GM18951 (cell line): Measurements from ENCODE around the gene POC5.
"Not testable (repeated sequence)": the region's sequence is repeated elsewhere in the genome, so short reads cannot be mapped to it uniquely, and the experiment has no call there.

Source experiments
- POLR2A ChIP-seq: IDR thresholded peaks from 4 replicates; pipeline ENCODE4 v1.6.1; 2011; ENCODE audit warnings: mild to moderate bottlenecking; ENCODE audit not compliant: insufficient read length, insufficient read depth; ENCODE audit errors: extremely low read depth
- in situ Hi-C: fragments of 300-500 bp; cut with MboI; formaldehyde crosslinking; loops from one replicate; pipeline ENCODE4 v1.12.0; 2022; ENCODE audit warnings: low sequenced_read_pairs, mixed read lengths, inconsistent platforms; ENCODE audit not compliant: unreplicated experiment

POC5 gene

GRCh38 chr5:75717082-75717922 lies at the start of gene POC5:
POC5 (minus strand) TSS chr5:75717437; CDS start chr5:75712937, 4,500 bp downstream.
- peak; percentile 91 for TF ChIP-seq POLR2A
- in situ Hi-C loops = no loop called here

GRCh38 chr5:75758116-75758515 lies 40.9 kb upstream of the POC5 start:
- no peak for TF ChIP-seq POLR2A
- in situ Hi-C loops = no loop called here

DNA sequence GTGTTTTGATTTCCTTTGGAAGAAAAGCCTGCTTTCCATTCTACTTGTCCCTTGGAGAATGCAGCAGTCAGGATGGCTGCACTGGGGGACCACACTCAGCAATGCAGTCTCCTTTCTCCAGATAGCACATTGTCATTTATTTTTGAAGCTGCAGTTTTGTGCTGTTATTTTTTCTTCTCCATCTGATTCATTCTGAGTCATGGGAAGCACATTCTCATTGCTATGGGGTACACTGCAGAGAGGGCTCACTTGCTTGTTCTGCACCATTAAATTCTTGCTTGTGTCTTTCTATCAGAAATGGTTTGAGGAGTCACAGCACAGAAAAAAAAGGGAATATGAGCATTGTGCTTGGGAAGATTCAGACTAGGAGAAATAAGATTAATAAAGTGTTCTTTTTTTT lies 39.7 kb upstream of the POC5 start:
- no peak for TF ChIP-seq POLR2A
- in situ Hi-C loops = no loop called here

- in situ Hi-C loops = no loop called here
- no peak for TF ChIP-seq POLR2A
These were observed 39.0 kb upstream of the POC5 start for GRCh38 chr5:75756211-75756610.

- in situ Hi-C loops = no loop called here
These were observed 35.9 kb upstream of the POC5 start for GRCh38 chr5:75753182-75753581.

DNA sequence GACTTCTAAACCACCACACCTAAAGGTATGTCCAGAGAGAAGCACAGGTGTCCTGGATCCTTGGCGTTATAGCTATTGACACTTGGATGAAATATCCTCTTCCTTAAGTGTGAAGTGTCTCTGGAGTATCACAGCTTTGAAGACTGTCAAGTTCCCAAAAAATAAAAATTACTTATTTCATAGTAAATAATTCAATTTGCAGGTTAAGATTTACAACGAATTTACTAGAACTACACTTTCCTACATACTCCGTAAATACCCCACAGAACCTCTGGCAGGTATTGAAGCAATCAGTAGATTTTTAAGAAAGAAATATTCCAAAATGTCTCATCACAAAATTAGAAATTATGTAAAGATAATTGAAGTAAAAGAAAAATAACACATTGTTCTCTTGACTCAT lies 27.1 kb upstream of the POC5 start:
- no peak for TF ChIP-seq POLR2A
- in situ Hi-C loops = no loop called here

More at GRCh38 chr5:75753182-75753581, 35.9 kb upstream of the POC5 start:
- TF ChIP-seq POLR2A = no peak

- in situ Hi-C loops = no loop called here
- TF ChIP-seq POLR2A = no peak
These were observed 19.0 kb upstream of the POC5 start for GRCh38 chr5:75736273-75736672.

DNA sequence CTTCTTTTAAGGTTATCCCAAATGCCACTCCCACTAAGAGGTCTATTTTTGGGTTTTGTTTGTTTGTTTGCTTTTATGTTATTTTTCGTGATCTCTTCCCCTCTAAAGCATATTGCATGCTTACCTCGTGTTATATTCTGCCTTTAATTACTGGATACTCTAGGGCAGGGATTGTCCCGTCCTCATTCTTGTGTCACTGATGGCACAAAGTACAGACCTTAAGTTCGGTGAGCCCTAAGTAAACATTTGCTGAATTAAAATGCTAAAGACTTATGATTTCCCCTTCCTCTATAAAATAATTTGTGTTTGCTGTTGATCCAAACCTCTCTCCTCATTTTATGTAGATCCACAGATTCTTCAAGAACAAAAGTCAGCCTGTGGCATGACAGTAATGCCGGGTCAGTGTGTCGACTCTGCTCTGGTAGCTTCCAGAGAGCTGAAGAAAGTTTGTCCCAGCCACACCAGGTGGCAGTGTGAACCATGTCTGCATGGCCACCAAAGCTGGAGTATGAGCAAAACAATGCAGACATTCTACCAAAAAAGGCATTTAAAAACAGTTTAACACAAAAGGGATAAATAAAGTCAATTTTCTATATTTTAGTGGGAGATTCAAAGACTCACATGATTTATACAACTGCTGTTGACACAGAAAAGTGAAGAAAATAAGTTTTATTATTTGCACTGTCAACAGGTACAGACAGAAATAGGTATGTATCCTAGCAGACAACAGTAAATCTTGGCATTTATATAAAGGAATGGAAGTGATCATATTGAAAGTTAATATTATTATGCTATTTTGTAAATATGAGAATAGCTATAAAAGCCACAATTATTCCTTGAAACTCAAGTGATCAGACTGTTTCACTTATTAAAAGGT lies 17.9 kb upstream of the POC5 start:
- no peak for TF ChIP-seq POLR2A
- in situ Hi-C loops = no loop called here

GRCh38 chr5:75733767-75734166 lies 16.5 kb upstream of the POC5 start:
- in situ Hi-C loops = no loop called here
- no peak for TF ChIP-seq POLR2A

- in situ Hi-C loops = not testable (repeated sequence)
These were observed 14.3 kb upstream of the POC5 start for GRCh38 chr5:75731515-75731914.

- in situ Hi-C loops = no loop called here
- no peak for TF ChIP-seq POLR2A
These were observed 12.1 kb upstream of the POC5 start for GRCh38 chr5:75729321-75729720.

- no peak for TF ChIP-seq POLR2A
- in situ Hi-C loops = no loop called here
These were observed 10.7 kb upstream of the POC5 start for GRCh38 chr5:75727931-75728330.

DNA sequence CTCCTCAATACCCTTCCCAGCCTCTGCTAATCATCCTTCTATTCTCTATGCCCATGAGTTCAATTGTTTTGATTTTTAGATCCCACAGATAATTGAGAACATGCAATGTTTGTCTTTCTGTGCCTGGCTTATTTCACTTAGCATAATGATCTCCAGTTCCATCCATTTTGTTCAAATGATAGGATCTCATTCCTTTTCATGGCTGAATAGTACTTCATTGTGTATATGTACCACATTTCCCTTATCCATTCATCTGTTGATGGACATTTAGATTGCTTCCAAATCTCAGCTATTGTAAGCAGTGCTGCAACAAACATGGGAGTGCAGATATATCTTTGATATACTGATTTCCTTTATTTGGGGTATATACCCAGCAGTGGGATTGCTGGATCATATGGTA lies 9.0 kb upstream of the POC5 start:
- in situ Hi-C loops = not testable (repeated sequence)

GRCh38 chr5:75723378-75723777 lies 6.1 kb upstream of the POC5 start:
- TF ChIP-seq POLR2A = no peak

More at GRCh38 chr5:75723378-75723777, 6.1 kb upstream of the POC5 start:
- in situ Hi-C loops = no loop called here
